ENCODE measurements around the gene SMPDL3A.

Gene SMPDL3A

DNA sequence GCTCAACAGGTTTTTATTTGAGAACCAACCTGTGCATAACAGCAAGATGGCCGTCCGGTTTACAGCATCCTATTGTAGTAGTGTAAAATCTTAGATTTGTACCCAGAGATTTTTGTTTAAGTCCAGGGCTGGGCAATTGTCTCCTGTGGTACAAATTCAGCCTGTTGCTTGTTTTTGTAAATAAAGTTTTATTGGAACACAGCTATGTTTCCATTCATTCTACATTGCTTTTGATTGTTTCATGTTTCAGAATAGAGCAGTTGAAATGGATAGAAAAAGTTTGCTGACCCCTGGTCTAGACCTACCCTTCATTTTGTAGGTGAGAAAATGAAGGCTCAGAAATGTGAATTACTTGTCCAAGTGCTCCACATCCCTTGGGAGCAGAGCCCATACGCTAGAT is 8.5 kb downstream of the SMPDL3A start:
- TF ChIP-seq, protein P1, sequence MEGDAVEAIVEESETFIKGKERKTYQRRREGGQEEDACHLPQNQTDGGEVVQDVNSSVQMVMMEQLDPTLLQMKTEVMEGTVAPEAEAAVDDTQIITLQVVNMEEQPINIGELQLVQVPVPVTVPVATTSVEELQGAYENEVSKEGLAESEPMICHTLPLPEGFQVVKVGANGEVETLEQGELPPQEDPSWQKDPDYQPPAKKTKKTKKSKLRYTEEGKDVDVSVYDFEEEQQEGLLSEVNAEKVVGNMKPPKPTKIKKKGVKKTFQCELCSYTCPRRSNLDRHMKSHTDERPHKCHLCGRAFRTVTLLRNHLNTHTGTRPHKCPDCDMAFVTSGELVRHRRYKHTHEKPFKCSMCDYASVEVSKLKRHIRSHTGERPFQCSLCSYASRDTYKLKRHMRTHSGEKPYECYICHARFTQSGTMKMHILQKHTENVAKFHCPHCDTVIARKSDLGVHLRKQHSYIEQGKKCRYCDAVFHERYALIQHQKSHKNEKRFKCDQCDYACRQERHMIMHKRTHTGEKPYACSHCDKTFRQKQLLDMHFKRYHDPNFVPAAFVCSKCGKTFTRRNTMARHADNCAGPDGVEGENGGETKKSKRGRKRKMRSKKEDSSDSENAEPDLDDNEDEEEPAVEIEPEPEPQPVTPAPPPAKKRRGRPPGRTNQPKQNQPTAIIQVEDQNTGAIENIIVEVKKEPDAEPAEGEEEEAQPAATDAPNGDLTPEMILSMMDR (IDR thresholded peaks at IDR 0.05; ENCODE audit: low read depth, low read length), result no peak
- H3K9me3 ChIP-seq, result no peaks in the 10 kb centered on the region
- no peaks in the 10 kb centered on the region for H3K36me3 ChIP-seq
- no peak overlapping the region for H3K4me3 ChIP-seq (ENCODE audit: low read depth, low read length)
- H3K27me3 ChIP-seq, result no peaks in the 10 kb centered on the region
- no peak for DNase-seq
- no peaks in the 10 kb centered on the region for H3K4me1 ChIP-seq

DNA sequence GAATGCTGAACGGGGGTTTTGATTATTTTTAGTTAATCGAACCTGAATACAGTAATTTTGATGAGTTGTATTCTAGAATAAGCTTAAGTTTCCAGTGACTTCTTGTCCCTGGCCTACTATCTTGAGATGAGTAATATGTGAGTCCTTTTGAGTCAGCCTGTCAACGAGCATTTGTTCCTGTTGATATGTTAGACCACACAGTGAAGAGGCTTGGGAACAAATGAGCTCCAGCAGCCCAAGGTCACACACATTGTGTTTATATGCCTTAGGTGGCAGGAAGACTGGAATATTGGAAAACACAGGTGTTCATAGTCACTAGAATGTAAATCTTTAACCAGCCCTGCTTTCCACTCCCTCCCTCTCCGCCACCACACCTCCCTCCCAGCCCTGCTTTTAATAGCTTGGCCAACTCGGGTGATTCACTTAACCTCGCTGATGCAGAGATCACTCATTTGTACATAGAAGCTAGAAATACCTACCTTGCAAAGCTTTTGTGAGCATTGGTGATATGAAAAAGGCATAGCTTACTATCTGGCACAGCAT is 9.1 kb downstream of the SMPDL3A start:
- no peaks in the 10 kb centered on the region for H3K4me1 ChIP-seq
- TF ChIP-seq, protein P1 (IDR thresholded peaks at IDR 0.05; ENCODE audit: low read depth, low read length), result no peak
- H3K36me3 ChIP-seq, result no peaks in the 10 kb centered on the region
- no peak overlapping the region for H3K4me3 ChIP-seq (ENCODE audit: low read depth, low read length)
- H3K27me3 ChIP-seq, result no peaks in the 10 kb centered on the region
- no peak for DNase-seq
- H3K9me3 ChIP-seq, result no peaks in the 10 kb centered on the region

GRCh38 chr6:122799140-122799745 is 10.2 kb downstream of the SMPDL3A start:
- Histone ChIP-seq H3K36me3 (no peaks in the 10 kb centered on the region), H3K27me3 (no peaks in the 10 kb centered on the region), H3K4me3 (ENCODE audit: low read depth, low read length) (no peak overlapping the region), H3K4me1 (no peaks in the 10 kb centered on the region), H3K9me3 (no peaks in the 10 kb centered on the region)
- TF ChIP-seq, protein P1 (IDR thresholded peaks at IDR 0.05; ENCODE audit: low read depth, low read length), result no peak
- no peak for DNase-seq

- Histone ChIP-seq H3K4me1 (no peaks in the 10 kb centered on the region), H3K27me3 (no peaks in the 10 kb centered on the region), H3K4me3 (ENCODE audit: low read depth, low read length) (no peak overlapping the region), H3K9me3 (no peaks in the 10 kb centered on the region), H3K36me3 (no peaks in the 10 kb centered on the region)
- DNase-seq, result no peak
- TF ChIP-seq, protein P1 (IDR thresholded peaks at IDR 0.05; ENCODE audit: low read depth, low read length), result no peak
These were observed 11.0 kb downstream of the SMPDL3A start for GRCh38 chr6:122799916-122800686.

DNA sequence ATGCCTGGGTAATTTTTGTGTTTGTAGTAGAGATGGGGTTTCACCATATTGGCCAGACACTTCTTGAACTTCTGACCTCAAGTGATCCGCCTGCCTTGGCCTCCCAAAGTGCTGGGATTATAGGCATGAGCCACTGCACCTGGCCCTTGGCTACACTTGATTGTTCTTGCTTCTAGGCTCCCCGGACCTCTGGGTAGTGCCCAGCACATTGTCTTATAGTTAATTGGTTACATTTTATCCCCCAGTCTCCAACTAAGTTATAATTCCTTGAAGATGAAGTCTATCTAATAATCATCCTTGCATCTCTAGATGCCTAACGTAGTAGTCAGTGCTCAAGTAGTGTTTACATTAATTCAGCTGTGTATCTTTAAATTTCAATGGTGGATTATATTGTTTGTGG is 11.8 kb downstream of the SMPDL3A start:
- no peaks in the 10 kb centered on the region for H3K9me3 ChIP-seq
- H3K36me3 ChIP-seq, result no peaks in the 10 kb centered on the region
- no peak overlapping the region for H3K4me3 ChIP-seq (ENCODE audit: low read depth, low read length)
- no peaks in the 10 kb centered on the region for H3K27me3 ChIP-seq
- DNase-seq, result no peak
- TF ChIP-seq, protein P1 (IDR thresholded peaks at IDR 0.05; ENCODE audit: low read depth, low read length), result no peak
- no peaks in the 10 kb centered on the region for H3K4me1 ChIP-seq

DNA sequence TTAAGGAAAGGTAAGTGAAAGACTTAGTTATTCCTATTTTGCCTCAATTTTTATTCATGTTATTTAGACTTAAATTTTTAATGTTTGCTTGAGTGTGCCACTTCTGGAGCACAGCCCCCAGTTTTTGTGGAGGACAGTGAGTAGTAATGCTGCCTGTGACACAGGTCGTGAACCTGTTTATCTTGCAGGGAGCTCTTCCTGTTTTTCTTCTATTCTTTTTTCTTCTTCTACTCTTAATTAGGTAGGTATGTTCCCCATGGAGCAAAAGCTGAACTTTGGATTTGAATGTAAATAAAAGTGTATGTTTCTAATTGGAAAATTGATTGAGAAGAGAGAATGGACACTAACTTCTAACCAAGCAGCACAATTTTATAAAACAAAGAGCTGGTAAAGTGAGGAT is 12.3 kb downstream of the SMPDL3A start:
- TF ChIP-seq, protein P1 (IDR thresholded peaks at IDR 0.05; ENCODE audit: low read depth, low read length), result no peak
- Histone ChIP-seq H3K4me1 (no peaks in the 10 kb centered on the region), H3K9me3 (no peaks in the 10 kb centered on the region), H3K27me3 (no peaks in the 10 kb centered on the region), H3K36me3 (no peaks in the 10 kb centered on the region), H3K4me3 (ENCODE audit: low read depth, low read length) (no peak overlapping the region)
- DNase-seq, result no peak
